ENCODE results near the gene FCGR3A.
"Not testable (repeated sequence)": the region's sequence is repeated elsewhere in the genome, so short reads cannot be mapped to it uniquely, and the experiment has no call there.

The FCGR3A gene

GRCh38 chr1:161556990-161557389 lies 7.4 kb upstream of the FCGR3A start:
- not testable (repeated sequence) for DNase-seq

- DNase-seq: not testable (repeated sequence)
Observed at GRCh38 chr1:161556143-161556542, 6.5 kb upstream of the FCGR3A start.

GRCh38 chr1:161554815-161555417 lies 5.3 kb upstream of the FCGR3A start:
- not testable (repeated sequence) for DNase-seq

GRCh38 chr1:161554340-161554739 lies 4.7 kb upstream of the FCGR3A start:
- DNase-seq: not testable (repeated sequence)

GRCh38 chr1:161553631-161554030 lies 4.0 kb upstream of the FCGR3A start:
- DNase-seq: not testable (repeated sequence)

GRCh38 chr1:161550942-161551341 lies 1.3 kb upstream of the FCGR3A start:
- not testable (repeated sequence) for DNase-seq

GRCh38 chr1:161548749-161549406 lies 740 bp downstream of the FCGR3A start:
- DNase-seq: not testable (repeated sequence)

- DNase-seq: not testable (repeated sequence)
Observed at GRCh38 chr1:161547995-161548741, 1.4 kb downstream of the FCGR3A start.

GRCh38 chr1:161545005-161545731 lies 4.5 kb downstream of the FCGR3A start:
- not testable (repeated sequence) for DNase-seq

GRCh38 chr1:161543125-161543524 lies 6.5 kb downstream of the FCGR3A start:
- not testable (repeated sequence) for DNase-seq

- DNase-seq: not testable (repeated sequence)
Observed at GRCh38 chr1:161542091-161542559, 7.5 kb downstream of the FCGR3A start.

- not testable (repeated sequence) for DNase-seq
Observed at GRCh38 chr1:161540570-161540960, 9.1 kb downstream of the FCGR3A start.

- peak; percentile 19 for DNase-seq
Observed at GRCh38 chr1:161539731-161540569, 9.7 kb downstream of the FCGR3A start.

- not testable (repeated sequence) for DNase-seq
Observed at GRCh38 chr1:161538925-161539479, 10.6 kb downstream of the FCGR3A start.

- DNase-seq: not testable (repeated sequence)
Observed at GRCh38 chr1:161537068-161537669, 12.4 kb downstream of the FCGR3A start.

GRCh38 chr1:161532644-161533567 lies 16.7 kb downstream of the FCGR3A start:
- DNase-seq: peak; percentile 47

- DNase-seq: peak; percentile 20
Observed at GRCh38 chr1:161531986-161532643, 17.5 kb downstream of the FCGR3A start.

- peak; percentile 73 for DNase-seq
Observed at GRCh38 chr1:161530671-161531641, 18.7 kb downstream of the FCGR3A start.

All from right kidney (tissue), 1 donor.